Measurements from ENCODE around the gene GSAP.

Gene GSAP

GRCh38 chr7:77308792-77309191 lies 107.4 kb downstream of the GSAP start:
- in situ Hi-C loops (cut with HindIII; ENCODE audit: low sequenced_read_pairs) = no loop called here
- H3K4me3 ChIP-seq (ENCODE audit: low read depth, low read length) = no peak overlapping the region
- TF ChIP-seq, protein P1, sequence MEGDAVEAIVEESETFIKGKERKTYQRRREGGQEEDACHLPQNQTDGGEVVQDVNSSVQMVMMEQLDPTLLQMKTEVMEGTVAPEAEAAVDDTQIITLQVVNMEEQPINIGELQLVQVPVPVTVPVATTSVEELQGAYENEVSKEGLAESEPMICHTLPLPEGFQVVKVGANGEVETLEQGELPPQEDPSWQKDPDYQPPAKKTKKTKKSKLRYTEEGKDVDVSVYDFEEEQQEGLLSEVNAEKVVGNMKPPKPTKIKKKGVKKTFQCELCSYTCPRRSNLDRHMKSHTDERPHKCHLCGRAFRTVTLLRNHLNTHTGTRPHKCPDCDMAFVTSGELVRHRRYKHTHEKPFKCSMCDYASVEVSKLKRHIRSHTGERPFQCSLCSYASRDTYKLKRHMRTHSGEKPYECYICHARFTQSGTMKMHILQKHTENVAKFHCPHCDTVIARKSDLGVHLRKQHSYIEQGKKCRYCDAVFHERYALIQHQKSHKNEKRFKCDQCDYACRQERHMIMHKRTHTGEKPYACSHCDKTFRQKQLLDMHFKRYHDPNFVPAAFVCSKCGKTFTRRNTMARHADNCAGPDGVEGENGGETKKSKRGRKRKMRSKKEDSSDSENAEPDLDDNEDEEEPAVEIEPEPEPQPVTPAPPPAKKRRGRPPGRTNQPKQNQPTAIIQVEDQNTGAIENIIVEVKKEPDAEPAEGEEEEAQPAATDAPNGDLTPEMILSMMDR (IDR thresholded peaks at IDR 0.05; ENCODE audit: low read depth, low read length) = no peak
- DNase-seq (ENCODE audit: low read depth, low spot score) = no peak

GRCh38 chr7:77306231-77307067 lies 109.7 kb downstream of the GSAP start:
- no peak for DNase-seq (ENCODE audit: low read depth, low spot score)
- H3K4me3 ChIP-seq (ENCODE audit: low read depth, low read length) = no peak overlapping the region
- TF ChIP-seq, protein P1 (IDR thresholded peaks at IDR 0.05; ENCODE audit: low read depth, low read length) = no peak
- in situ Hi-C loops (cut with HindIII; ENCODE audit: low sequenced_read_pairs) = no loop called here

- no peak for DNase-seq (ENCODE audit: low read depth, low spot score)
- TF ChIP-seq, protein P1 (IDR thresholded peaks at IDR 0.05; ENCODE audit: low read depth, low read length) = no peak
- in situ Hi-C loops (cut with HindIII; ENCODE audit: low sequenced_read_pairs) = no loop called here
- H3K4me3 ChIP-seq (ENCODE audit: low read depth, low read length) = no peak overlapping the region
Measured at GRCh38 chr7:77295549-77295948, 120.6 kb downstream of the GSAP start.

DNA sequence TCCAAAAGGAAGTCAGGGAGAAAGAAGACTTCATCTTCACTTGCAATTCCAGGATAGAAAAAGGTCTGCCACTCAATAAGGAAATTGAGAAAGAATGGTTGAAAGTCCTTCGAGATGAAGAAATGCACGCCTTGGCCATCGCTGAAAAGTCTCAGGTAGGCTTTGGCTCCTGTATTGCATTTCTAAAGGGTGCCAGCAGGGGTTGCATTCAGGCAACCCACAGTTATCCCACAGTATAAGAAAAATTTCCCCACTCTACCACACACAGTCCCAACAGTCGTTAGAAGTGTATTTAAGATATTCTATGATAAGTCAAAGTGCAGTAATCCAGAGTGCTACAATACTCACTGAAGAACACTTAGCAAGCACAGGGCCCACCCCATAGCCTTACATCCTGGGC lies 123.1 kb downstream of the GSAP start:
- in situ Hi-C loops (cut with HindIII; ENCODE audit: low sequenced_read_pairs) = no loop called here
- no peak for DNase-seq (ENCODE audit: low read depth, low spot score)
- H3K4me3 ChIP-seq (ENCODE audit: low read depth, low read length) = no peak overlapping the region
- TF ChIP-seq, protein P1 (IDR thresholded peaks at IDR 0.05; ENCODE audit: low read depth, low read length) = peak; percentile 4

- no peak overlapping the region for H3K4me3 ChIP-seq (ENCODE audit: low read depth, low read length)
- in situ Hi-C loops (cut with HindIII; ENCODE audit: low sequenced_read_pairs) = no loop called here
- TF ChIP-seq, protein P1 (IDR thresholded peaks at IDR 0.05; ENCODE audit: low read depth, low read length) = no peak
- no peak for DNase-seq (ENCODE audit: low read depth, low spot score)
Measured at GRCh38 chr7:77290425-77290824, 125.7 kb downstream of the GSAP start.

DNA sequence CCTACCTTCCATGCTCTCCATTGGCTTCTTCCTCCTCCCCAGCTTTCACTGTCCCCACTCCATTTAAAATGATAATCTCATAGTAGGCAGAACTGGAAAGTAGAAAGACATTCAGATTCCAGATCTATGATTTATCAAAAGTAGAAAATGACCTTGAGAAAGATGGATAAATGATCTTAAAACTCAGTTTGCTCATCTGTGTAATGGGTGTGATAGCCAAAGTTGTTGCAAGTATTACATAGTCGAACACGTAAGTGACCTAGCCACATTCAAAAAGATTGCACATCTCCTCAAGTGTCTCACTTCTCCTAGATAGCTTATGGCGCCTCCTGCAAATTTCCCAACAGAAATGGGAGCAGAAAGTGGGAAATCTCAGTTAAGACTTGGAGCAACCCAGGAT lies 126.8 kb downstream of the GSAP start:
- TF ChIP-seq, protein P1 (IDR thresholded peaks at IDR 0.05; ENCODE audit: low read depth, low read length) = no peak
- in situ Hi-C loops (cut with HindIII; ENCODE audit: low sequenced_read_pairs) = no loop called here
- H3K4me3 ChIP-seq (ENCODE audit: low read depth, low read length) = no peak overlapping the region
- no peak for DNase-seq (ENCODE audit: low read depth, low spot score)

All from astrocyte of the spinal cord (primary cell).